ENCODE measurements around the gene PRRC2B.
"Not testable (repeated sequence)": the region's sequence is repeated elsewhere in the genome, so short reads cannot be mapped to it uniquely, and the experiment has no call there.

PRRC2B gene

GRCh38 chr9:131393622-131394463 is at the start of gene PRRC2B:
PRRC2B (plus strand) TSS chr9:131394086; CDS start chr9:131430145, 36,059 bp downstream.
- Histone ChIP-seq H3K36me3 (ENCODE audit: control insufficient read depth in 1 of 2, insufficient read depth in 2 of 2, low read length in 2 of 2) (peaks cover 0 to 5% of the 10 kb centered on the region in 2 donors), H3K9me3 (ENCODE audit: control insufficient read depth in 1 of 2, low read length in 2 of 2) (no peaks in the 10 kb centered on the region), H3K4me1 (ENCODE audit: control insufficient read depth in 1 of 2, insufficient read depth in 2 of 2, low read length in 2 of 2) (peaks cover 26 to 37% of the 10 kb centered on the region in 2 donors), H3K27me3 (ENCODE audit: low read depth, low read length) (no peaks in the 10 kb centered on the region), H3K27ac (ENCODE audit: low read length) (peak within 1 kb of the TSS; percentile 94), H3K4me3 (ENCODE audit: low read depth in 1 of 2, low read length in 2 of 2) (peak within 1 kb of the TSS; percentile 69 to 71)

- not testable (repeated sequence) for H3K27ac ChIP-seq (ENCODE audit: low read length); H3K27me3 ChIP-seq (ENCODE audit: low read depth, low read length); H3K36me3 ChIP-seq (ENCODE audit: control insufficient read depth in 1 of 2, insufficient read depth in 2 of 2, low read length in 2 of 2); H3K4me3 ChIP-seq (ENCODE audit: low read depth in 1 of 2, low read length in 2 of 2); H3K4me1 ChIP-seq (ENCODE audit: control insufficient read depth in 1 of 2, insufficient read depth in 2 of 2, low read length in 2 of 2); H3K9me3 ChIP-seq (ENCODE audit: control insufficient read depth in 1 of 2, low read length in 2 of 2)
Observed at GRCh38 chr9:131344931-131345535, 48.9 kb upstream of the PRRC2B start.

GRCh38 chr9:131346559-131346958 is 47.3 kb upstream of the PRRC2B start:
- H3K27me3 ChIP-seq (ENCODE audit: low read depth, low read length), result no peaks in the 10 kb centered on the region
- H3K4me1 ChIP-seq (ENCODE audit: control insufficient read depth in 1 of 2, insufficient read depth in 2 of 2, low read length in 2 of 2), result peaks cover 0 to 10% of the 10 kb centered on the region in 2 donors
- H3K4me3 ChIP-seq (ENCODE audit: low read depth in 1 of 2, low read length in 2 of 2), result no peak overlapping the region
- no peaks in the 10 kb centered on the region for H3K36me3 ChIP-seq (ENCODE audit: control insufficient read depth in 1 of 2, insufficient read depth in 2 of 2, low read length in 2 of 2)
- no peaks in the 10 kb centered on the region for H3K9me3 ChIP-seq (ENCODE audit: control insufficient read depth in 1 of 2, low read length in 2 of 2)
- no peak overlapping the region for H3K27ac ChIP-seq (ENCODE audit: low read length)

- Histone ChIP-seq H3K36me3 (ENCODE audit: control insufficient read depth in 1 of 2, insufficient read depth in 2 of 2, low read length in 2 of 2) (no peaks in the 10 kb centered on the region), H3K4me1 (ENCODE audit: control insufficient read depth in 1 of 2, insufficient read depth in 2 of 2, low read length in 2 of 2) (peaks cover 0 to 10% of the 10 kb centered on the region in 2 donors), H3K27ac (ENCODE audit: low read length) (no peak overlapping the region), H3K9me3 (ENCODE audit: control insufficient read depth in 1 of 2, low read length in 2 of 2) (no peaks in the 10 kb centered on the region), H3K27me3 (ENCODE audit: low read depth, low read length) (no peaks in the 10 kb centered on the region), H3K4me3 (ENCODE audit: low read depth in 1 of 2, low read length in 2 of 2) (no peak overlapping the region)
Observed at GRCh38 chr9:131347376-131348020, 46.4 kb upstream of the PRRC2B start.

- Histone ChIP-seq H3K4me1 (ENCODE audit: control insufficient read depth in 1 of 2, insufficient read depth in 2 of 2, low read length in 2 of 2) (peaks cover 0 to 10% of the 10 kb centered on the region in 2 donors), H3K27me3 (ENCODE audit: low read depth, low read length) (no peaks in the 10 kb centered on the region), H3K36me3 (ENCODE audit: control insufficient read depth in 1 of 2, insufficient read depth in 2 of 2, low read length in 2 of 2) (no peaks in the 10 kb centered on the region), H3K4me3 (ENCODE audit: low read depth in 1 of 2, low read length in 2 of 2) (no peak overlapping the region), H3K9me3 (ENCODE audit: control insufficient read depth in 1 of 2, low read length in 2 of 2) (no peaks in the 10 kb centered on the region), H3K27ac (ENCODE audit: low read length) (no peak overlapping the region)
Observed at GRCh38 chr9:131348631-131349521, 45.0 kb upstream of the PRRC2B start.

- Histone ChIP-seq H3K36me3 (ENCODE audit: control insufficient read depth in 1 of 2, insufficient read depth in 2 of 2, low read length in 2 of 2) (no peaks in the 10 kb centered on the region), H3K27me3 (ENCODE audit: low read depth, low read length) (no peaks in the 10 kb centered on the region), H3K4me1 (ENCODE audit: control insufficient read depth in 1 of 2, insufficient read depth in 2 of 2, low read length in 2 of 2) (peaks cover 0 to 10% of the 10 kb centered on the region in 2 donors), H3K27ac (ENCODE audit: low read length) (no peak overlapping the region), H3K9me3 (ENCODE audit: control insufficient read depth in 1 of 2, low read length in 2 of 2) (no peaks in the 10 kb centered on the region), H3K4me3 (ENCODE audit: low read depth in 1 of 2, low read length in 2 of 2) (peak overlapping the region in 1 of 2 donors; percentile 47)
Observed at GRCh38 chr9:131349522-131349880, 44.4 kb upstream of the PRRC2B start.

- H3K36me3 ChIP-seq (ENCODE audit: control insufficient read depth in 1 of 2, insufficient read depth in 2 of 2, low read length in 2 of 2), result no peaks in the 10 kb centered on the region
- H3K27me3 ChIP-seq (ENCODE audit: low read depth, low read length), result no peaks in the 10 kb centered on the region
- H3K4me3 ChIP-seq (ENCODE audit: low read depth in 1 of 2, low read length in 2 of 2), result peak overlapping the region; percentile 46 to 47
- no peak overlapping the region for H3K27ac ChIP-seq (ENCODE audit: low read length)
- H3K4me1 ChIP-seq (ENCODE audit: control insufficient read depth in 1 of 2, insufficient read depth in 2 of 2, low read length in 2 of 2), result peaks cover 0 to 10% of the 10 kb centered on the region in 2 donors
- no peaks in the 10 kb centered on the region for H3K9me3 ChIP-seq (ENCODE audit: control insufficient read depth in 1 of 2, low read length in 2 of 2)
Observed at GRCh38 chr9:131349881-131350563, 43.9 kb upstream of the PRRC2B start.

- H3K36me3 ChIP-seq (ENCODE audit: control insufficient read depth in 1 of 2, insufficient read depth in 2 of 2, low read length in 2 of 2); H3K27me3 ChIP-seq (ENCODE audit: low read depth, low read length); H3K4me3 ChIP-seq (ENCODE audit: low read depth in 1 of 2, low read length in 2 of 2); H3K27ac ChIP-seq (ENCODE audit: low read length); H3K9me3 ChIP-seq (ENCODE audit: control insufficient read depth in 1 of 2, low read length in 2 of 2); H3K4me1 ChIP-seq (ENCODE audit: control insufficient read depth in 1 of 2, insufficient read depth in 2 of 2, low read length in 2 of 2): not testable (repeated sequence)
Observed at GRCh38 chr9:131356479-131356878, 37.4 kb upstream of the PRRC2B start.

- H3K4me3 ChIP-seq (ENCODE audit: low read depth in 1 of 2, low read length in 2 of 2), result no peak overlapping the region
- no peaks in the 10 kb centered on the region for H3K9me3 ChIP-seq (ENCODE audit: control insufficient read depth in 1 of 2, low read length in 2 of 2)
- no peaks in the 10 kb centered on the region for H3K27me3 ChIP-seq (ENCODE audit: low read depth, low read length)
- no peak overlapping the region for H3K27ac ChIP-seq (ENCODE audit: low read length)
- no peaks in the 10 kb centered on the region for H3K36me3 ChIP-seq (ENCODE audit: control insufficient read depth in 1 of 2, insufficient read depth in 2 of 2, low read length in 2 of 2)
- no peaks in the 10 kb centered on the region for H3K4me1 ChIP-seq (ENCODE audit: control insufficient read depth in 1 of 2, insufficient read depth in 2 of 2, low read length in 2 of 2)
Observed at GRCh38 chr9:131358556-131358955, 35.3 kb upstream of the PRRC2B start.

GRCh38 chr9:131361202-131361833 is 32.6 kb upstream of the PRRC2B start:
- Histone ChIP-seq H3K36me3 (ENCODE audit: control insufficient read depth in 1 of 2, insufficient read depth in 2 of 2, low read length in 2 of 2) (no peaks in the 10 kb centered on the region), H3K9me3 (ENCODE audit: control insufficient read depth in 1 of 2, low read length in 2 of 2) (no peaks in the 10 kb centered on the region), H3K4me3 (ENCODE audit: low read depth in 1 of 2, low read length in 2 of 2) (no peak overlapping the region), H3K27ac (ENCODE audit: low read length) (no peak overlapping the region), H3K27me3 (ENCODE audit: low read depth, low read length) (no peaks in the 10 kb centered on the region), H3K4me1 (ENCODE audit: control insufficient read depth in 1 of 2, insufficient read depth in 2 of 2, low read length in 2 of 2) (no peaks in the 10 kb centered on the region)
